Endothelial cell of umbilical vein (primary cell): ENCODE measurements around the gene NAGPA. TPM values are rescaled to one million over a fixed set of nuclear protein-coding genes. Genes with fewer than 3 reads are reported as not detected.
"Not testable (repeated sequence)": the region's sequence is repeated elsewhere in the genome, so short reads cannot be mapped to it uniquely, and the experiment has no call there.

ENCODE experiments used
- BruUV-seq: library from RNA; stranded (reverse); fragments of 400-500 nt; replicated peaks from 2 replicates; lab custom pipeline; 2021; lab: Mats Ljungman, UMichigan
- CTCF ChIA-PET: fragments of 300-600, 350-600 bp; sonication (Branson Sonifier 250); formaldehyde crosslinking; loops from one replicate; lab custom pipeline; 2021; ENCODE audit warnings: antibody characterized with exemption, inconsistent platforms; lab: Charles Lee
- POLR2A ChIA-PET: fragments of 300-600, 350-600 bp; sonication (Branson Sonifier 250); formaldehyde crosslinking; loops from one replicate; lab custom pipeline; 2021; ENCODE audit warnings: antibody characterized with exemption, inconsistent platforms; lab: Charles Lee
- DNase-seq: peaks from one replicate; pipeline ENCODE4 v3.0.0-alpha.2; 2011; ENCODE audit warnings: low read depth, low spot score
- FAIRE-seq: peaks from 2 replicates; lab custom pipeline; 2011; peaks lifted over from hg19 to GRCh38; lab: Jason Lieb, UNC
- H2AFZ ChIP-seq: 2 replicates; pipeline ENCODE4 v1.6.0; 2012; ENCODE audit warnings: low read depth, low read length, control low read depth, inconsistent platforms
- H3K27ac ChIP-seq: 2 replicates; pipeline ENCODE4 v1.5.1; 2011; ENCODE audit warnings: low read depth, mild to moderate bottlenecking, control low read depth, low read length, moderate library complexity; ENCODE audit not compliant: insufficient read depth
- H3K27me3 ChIP-seq, 2 experiments: 2 replicates each; pipeline versions ENCODE4 v1.6.0 to v1.6.1; 2011; ENCODE audit warnings: low read length in 2 of 2, mixed read lengths in 1 of 2; ENCODE audit not compliant: control insufficient read depth in 2 of 2, insufficient read depth in 2 of 2
- H3K36me3 ChIP-seq, 2 experiments: 2 replicates in 1 of 2; 3 replicates in 1 of 2; pipeline ENCODE4 v1.5.1; 2011; ENCODE audit warnings: low read length in 2 of 2, mild to moderate bottlenecking in 1 of 2, moderate library complexity in 1 of 2; ENCODE audit not compliant: control insufficient read depth in 2 of 2, insufficient read depth in 2 of 2; ENCODE audit errors: extremely low read depth in 1 of 2
- H3K4me1 ChIP-seq: 3 replicates; pipeline ENCODE4 v1.5.1; 2011; ENCODE audit warnings: mild to moderate bottlenecking, low read length; ENCODE audit not compliant: control insufficient read depth, insufficient read depth; ENCODE audit errors: extremely low read depth
- H3K4me2 ChIP-seq: 2 replicates; pipeline ENCODE4 v1.6.1; 2011; ENCODE audit warnings: low read length, control low read depth, mixed read lengths; ENCODE audit not compliant: insufficient read depth
- H3K4me3 ChIP-seq, 3 experiments: fragments of 200-600 bp in 1 of 3; sonication (generic), shearing (Covaris generic) in 1 of 3; replicated peaks in 1 of 3; 2 replicates each; pipeline ENCODE4 v1.5.1; 2011 to 2016; ENCODE audit warnings: control low read depth in 3 of 3, low read length in 3 of 3, mild to moderate bottlenecking in 2 of 3, inconsistent platforms in 1 of 3, low read depth in 1 of 3, moderate library complexity in 1 of 3; ENCODE audit not compliant: insufficient read depth in 1 of 3
- H3K79me2 ChIP-seq: 2 replicates; pipeline ENCODE4 v1.6.0; 2012; ENCODE audit warnings: low read length, inconsistent platforms; ENCODE audit not compliant: control insufficient read depth, insufficient read depth
- H3K9ac ChIP-seq: replicated peaks from 2 replicates; pipeline ENCODE3; 2011; ENCODE audit warnings: low read length, control low read depth; ENCODE audit not compliant: insufficient read depth; ENCODE audit errors: extremely low read depth
- H3K9me1 ChIP-seq: replicated peaks from 3 replicates; pipeline ENCODE4 v1.6.0; 2011; ENCODE audit warnings: mild to moderate bottlenecking, low read length; ENCODE audit not compliant: control insufficient read depth, insufficient read depth; ENCODE audit errors: extremely low read depth
- H3K9me3 ChIP-seq: replicated peaks from 2 replicates; pipeline ENCODE4 v1.5.1; 2012; ENCODE audit warnings: low read length, inconsistent platforms; ENCODE audit not compliant: control insufficient read depth, insufficient read depth
- H4K20me1 ChIP-seq: replicated peaks from 2 replicates; pipeline ENCODE3; 2011; ENCODE audit warnings: mild to moderate bottlenecking, low read length; ENCODE audit not compliant: control insufficient read depth, insufficient read depth; ENCODE audit errors: extremely low read depth
- EZH2 ChIP-seq: IDR thresholded peaks from 2 replicates; pipeline ENCODE4 v1.6.1; 2012; ENCODE audit warnings: borderline replicate concordance, low read depth, mild to moderate bottlenecking, moderate library complexity, low read length, inconsistent platforms; ENCODE audit not compliant: severe bottlenecking
- FOS ChIP-seq: IDR thresholded peaks from 2 replicates; pipeline ENCODE4 v1.6.1; 2011; ENCODE audit warnings: mild to moderate bottlenecking, low read length, moderate library complexity, borderline replicate concordance; ENCODE audit not compliant: insufficient read depth
- JUN ChIP-seq: IDR thresholded peaks from 2 replicates; pipeline ENCODE4 v1.6.1; 2011; ENCODE audit warnings: borderline replicate concordance, low read depth; ENCODE audit not compliant: insufficient read length, insufficient read depth
- MYC ChIP-seq: IDR thresholded peaks from one replicate; pipeline ENCODE4 v1.6.1; 2011; ENCODE audit warnings: mild to moderate bottlenecking, low read depth, low read length
- POLR2AphosphoS5 ChIP-seq: IDR thresholded peaks from 2 replicates; pipeline ENCODE4 v1.6.1; 2012; ENCODE audit warnings: low read depth, mild to moderate bottlenecking, control low read depth, low read length, moderate library complexity; ENCODE audit not compliant: insufficient read depth
- dilution Hi-C: fragments of 300-500 bp; cut with MboI; formaldehyde crosslinking; loops from one replicate; pipeline ENCODE4 v1.15.0; 2019; ENCODE audit warnings: low sequenced_read_pairs; ENCODE audit not compliant: extremely low pct_ligation_motif_present
- intact Hi-C: fragments of 100-400 bp; cut with micrococcal nuclease; formaldehyde crosslinking; loops from one replicate; pipeline ENCODE4 v1.10.0; 2022
- polyA plus RNA-seq, 4 experiments: library from polyadenylated mRNA; depleted of rRNA in 3 of 4; stranded (reverse) in 3 of 4; unstranded in 1 of 4; fragments of >200 nt; gene quantifications; 2 replicates each; pipeline versions ENCODE4 v1.2.1 to v1.2.3, GENCODE V29; 2011 to 2012; ENCODE audit warnings: missing spikeins in 1 of 4
- total RNA-seq: library from RNA; stranded (reverse); gene quantifications from 2 replicates; pipeline ENCODE4 v1.2.3, GENCODE V29; 2021

The NAGPA gene
- total and polyA plus RNA-seq, 2 donors (not counting 3 experiments of a cell fraction or from before 2014, with no cell fraction given): 29.6 to 29.9 TPM

DNA sequence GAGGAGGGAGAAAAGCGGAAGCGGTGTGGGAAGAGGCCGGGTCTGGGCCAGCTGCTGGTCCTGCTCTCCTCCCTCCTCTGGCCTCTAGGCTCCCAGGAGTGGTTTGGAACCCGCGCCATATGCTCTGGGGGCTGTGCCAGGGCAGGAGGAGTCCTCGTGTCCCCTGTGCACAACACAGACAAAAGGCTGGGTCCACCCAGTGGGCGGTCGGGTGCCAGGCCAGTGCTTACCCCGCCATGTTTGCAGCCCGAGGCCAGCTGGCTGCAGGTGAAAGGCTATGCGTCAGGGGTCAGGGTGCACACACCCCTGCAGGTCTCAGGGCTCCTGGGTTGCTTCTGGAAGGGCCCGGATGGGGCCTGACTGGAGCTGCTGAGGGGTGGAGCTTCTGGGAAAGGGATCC, 46.7 kb upstream of the NAGPA start:
- H4K20me1 ChIP-seq, H3K4me1 ChIP-seq, CTCF ChIA-PET, H3K9ac ChIP-seq, FAIRE-seq, H3K79me2 ChIP-seq, H2AFZ ChIP-seq, BruUV-seq, H3K9me3 ChIP-seq, H3K9me1 ChIP-seq, H3K4me2 ChIP-seq, H3K27me3 ChIP-seq, DNase-seq, H3K27ac ChIP-seq, intact Hi-C loops, POLR2A ChIA-PET, dilution Hi-C loops, H3K4me3 ChIP-seq: not testable (repeated sequence)
- H3K36me3 ChIP-seq: peaks cover 4 to 11% of the 10 kb centered on the region in 2 experiments

DNA sequence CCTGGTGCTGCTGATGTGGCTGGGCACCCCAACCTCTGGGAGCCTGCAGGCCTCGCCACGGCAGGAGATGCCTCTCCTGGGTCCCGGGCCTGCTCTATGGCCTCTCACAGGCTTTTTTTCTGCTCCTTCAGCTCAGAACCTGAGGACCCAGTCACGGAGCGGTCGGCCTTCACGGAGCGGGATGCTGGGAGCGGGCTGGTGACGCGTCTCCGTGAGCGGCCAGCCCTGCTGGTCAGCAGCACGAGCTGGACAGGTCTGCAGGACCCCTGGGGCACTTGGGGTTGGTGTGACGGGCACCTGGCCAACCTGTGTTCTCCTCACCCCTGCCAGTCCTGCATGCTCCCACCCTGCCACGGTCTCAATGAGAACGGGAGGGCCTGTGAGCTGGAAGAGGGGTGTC, 44.9 kb upstream of the NAGPA start:
- Histone ChIP-seq H3K4me1 (no peaks in the 10 kb centered on the region), H3K4me2 (no peak overlapping the region), H4K20me1 (no peaks in the 10 kb centered on the region), H3K9me3 (no peaks in the 10 kb centered on the region), H3K27me3 (no peaks in the 10 kb centered on the region), H3K9me1 (no peaks in the 10 kb centered on the region), H3K79me2 (no peaks in the 10 kb centered on the region), H3K36me3 (peaks cover 4 to 9% of the 10 kb centered on the region in 2 experiments), H3K4me3 (no peak overlapping the region), H2AFZ (no peak overlapping the region), H3K9ac (no peak overlapping the region), H3K27ac (no peak overlapping the region)
- FAIRE-seq (no peak), DNase-seq (no peak)
- ChIA-PET POLR2A (no interaction called here), CTCF (no interaction called here)
- dilution Hi-C loops (no loop called here), intact Hi-C loops (no loop called here)
- TF ChIP-seq POLR2AphosphoS5: no peak
- TF ChIP-seq EZH2: no peak
- no peak for TF ChIP-seq MYC
- TF ChIP-seq FOS: no peak
- TF ChIP-seq JUN: no peak
- no TSS peak for BruUV-seq
